PFSK-1 (cell line): ENCODE measurements around the gene MRPL47.

Source experiments
- FOXP2 ChIP-seq: optimal IDR thresholded peaks from 2 replicates; pipeline ENCODE3; 2011; ENCODE audit warnings: borderline replicate concordance, control low read depth, inconsistent platforms; ENCODE audit not compliant: insufficient read depth; ENCODE audit errors: extremely low read length, extremely low read depth
- POLR2AphosphoS5 ChIP-seq: IDR thresholded peaks from 2 replicates; pipeline ENCODE4 v1.6.1; 2012; ENCODE audit warnings: low read depth, mild to moderate bottlenecking, control low read depth, low read length, moderate library complexity
- SIN3A ChIP-seq: IDR thresholded peaks from 2 replicates; pipeline ENCODE4 v1.6.1; 2012; ENCODE audit warnings: mild to moderate bottlenecking, low read length, moderate library complexity, borderline replicate concordance; ENCODE audit not compliant: insufficient read depth
- TAF1 ChIP-seq: IDR thresholded peaks from 2 replicates; pipeline ENCODE4 v1.6.1; 2012; ENCODE audit warnings: low read length, control low read depth, borderline replicate concordance; ENCODE audit not compliant: insufficient read depth
- TF ChIP-seq, protein P1 (sequence below), 2 experiments: IDR thresholded peaks; 2 replicates each; pipeline versions ENCODE4 v1.6.1 to v1.8.0; 2011 to 2012; ENCODE audit warnings: low read depth in 2 of 2, low read length in 2 of 2, control low read depth in 1 of 2, inconsistent platforms in 1 of 2, mild to moderate bottlenecking in 1 of 2, moderate library complexity in 1 of 2; ENCODE audit not compliant: insufficient read depth in 1 of 2

The MRPL47 gene

GRCh38 chr3:179558742-179559364, 45.6 kb downstream of the MRPL47 start:
- TF ChIP-seq POLR2AphosphoS5 (no peak), SIN3A (no peak), FOXP2 (no peak), TAF1 (no peak)
- TF ChIP-seq, protein P1, sequence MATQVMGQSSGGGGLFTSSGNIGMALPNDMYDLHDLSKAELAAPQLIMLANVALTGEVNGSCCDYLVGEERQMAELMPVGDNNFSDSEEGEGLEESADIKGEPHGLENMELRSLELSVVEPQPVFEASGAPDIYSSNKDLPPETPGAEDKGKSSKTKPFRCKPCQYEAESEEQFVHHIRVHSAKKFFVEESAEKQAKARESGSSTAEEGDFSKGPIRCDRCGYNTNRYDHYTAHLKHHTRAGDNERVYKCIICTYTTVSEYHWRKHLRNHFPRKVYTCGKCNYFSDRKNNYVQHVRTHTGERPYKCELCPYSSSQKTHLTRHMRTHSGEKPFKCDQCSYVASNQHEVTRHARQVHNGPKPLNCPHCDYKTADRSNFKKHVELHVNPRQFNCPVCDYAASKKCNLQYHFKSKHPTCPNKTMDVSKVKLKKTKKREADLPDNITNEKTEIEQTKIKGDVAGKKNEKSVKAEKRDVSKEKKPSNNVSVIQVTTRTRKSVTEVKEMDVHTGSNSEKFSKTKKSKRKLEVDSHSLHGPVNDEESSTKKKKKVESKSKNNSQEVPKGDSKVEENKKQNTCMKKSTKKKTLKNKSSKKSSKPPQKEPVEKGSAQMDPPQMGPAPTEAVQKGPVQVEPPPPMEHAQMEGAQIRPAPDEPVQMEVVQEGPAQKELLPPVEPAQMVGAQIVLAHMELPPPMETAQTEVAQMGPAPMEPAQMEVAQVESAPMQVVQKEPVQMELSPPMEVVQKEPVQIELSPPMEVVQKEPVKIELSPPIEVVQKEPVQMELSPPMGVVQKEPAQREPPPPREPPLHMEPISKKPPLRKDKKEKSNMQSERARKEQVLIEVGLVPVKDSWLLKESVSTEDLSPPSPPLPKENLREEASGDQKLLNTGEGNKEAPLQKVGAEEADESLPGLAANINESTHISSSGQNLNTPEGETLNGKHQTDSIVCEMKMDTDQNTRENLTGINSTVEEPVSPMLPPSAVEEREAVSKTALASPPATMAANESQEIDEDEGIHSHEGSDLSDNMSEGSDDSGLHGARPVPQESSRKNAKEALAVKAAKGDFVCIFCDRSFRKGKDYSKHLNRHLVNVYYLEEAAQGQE (IDR thresholded peaks at IDR 0.05; ENCODE audit: insufficient read depth in 1 of 2, low read depth in 2 of 2, low read length in 2 of 2) = no peak

GRCh38 chr3:179551349-179552105, 52.9 kb downstream of the MRPL47 start:
- TF ChIP-seq SIN3A = no peak
- no peak for TF ChIP-seq TAF1
- TF ChIP-seq POLR2AphosphoS5 = no peak
- no peak for TF ChIP-seq FOXP2
- TF ChIP-seq, protein P1 (IDR thresholded peaks at IDR 0.05; ENCODE audit: insufficient read depth in 1 of 2, low read depth in 2 of 2, low read length in 2 of 2) = no peak

DNA sequence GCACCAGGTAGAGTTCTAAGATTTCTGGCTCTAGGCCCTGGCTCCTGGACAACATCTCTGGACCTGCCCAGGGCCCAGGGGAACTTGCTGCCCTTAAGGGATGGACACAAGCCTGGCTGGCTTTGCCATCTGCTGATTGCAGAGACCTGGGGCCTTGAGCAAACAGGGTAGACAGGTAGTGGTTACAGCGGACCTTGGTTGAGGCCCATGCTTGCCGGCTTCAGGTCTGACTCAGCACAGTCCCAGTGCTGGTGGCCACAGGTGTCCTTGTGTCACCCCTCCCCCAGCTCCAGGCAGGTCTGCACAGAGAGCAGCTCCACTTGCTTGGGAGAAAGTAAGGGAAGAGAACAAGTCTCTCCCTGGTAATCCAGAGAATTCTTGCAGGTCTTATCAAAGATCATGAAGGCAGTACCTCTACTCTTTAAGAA, 57.6 kb downstream of the MRPL47 start:
- TF ChIP-seq SIN3A (no peak), POLR2AphosphoS5 (no peak), TAF1 (no peak), FOXP2 (no peak)
- TF ChIP-seq, protein P1 (IDR thresholded peaks at IDR 0.05; ENCODE audit: insufficient read depth in 1 of 2, low read depth in 2 of 2, low read length in 2 of 2) = no peak

DNA sequence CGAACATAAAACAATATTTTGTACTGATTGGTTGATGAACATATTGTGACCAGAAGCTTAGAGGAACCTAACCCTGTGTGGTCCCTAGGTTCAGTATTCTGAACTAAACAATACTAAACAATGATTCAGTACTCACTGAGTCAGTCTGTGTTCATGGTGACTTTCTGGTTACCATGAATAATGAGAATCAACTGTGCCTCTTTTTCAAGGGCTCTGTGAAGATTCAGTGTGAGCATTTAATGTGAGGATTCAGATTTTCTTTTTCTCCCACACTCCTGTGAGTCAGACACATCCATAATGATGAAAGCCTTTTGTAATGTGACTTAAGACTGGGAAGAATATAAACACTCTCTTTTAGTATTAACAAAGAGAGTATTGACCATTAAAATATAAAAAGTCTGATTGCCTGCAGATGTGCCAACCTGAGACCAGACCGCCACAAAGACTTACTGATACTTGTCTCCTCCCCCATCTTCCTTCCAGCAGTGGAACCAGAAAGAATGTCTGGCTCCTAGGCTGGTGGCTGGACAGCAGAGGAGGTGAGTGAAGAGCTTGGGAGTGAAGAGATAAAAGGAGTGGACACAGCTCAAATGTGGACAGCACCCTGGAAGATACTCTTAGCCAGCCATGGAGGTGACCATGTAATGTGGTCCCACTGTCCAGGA, 59.3 kb downstream of the MRPL47 start:
- TF ChIP-seq FOXP2 (no peak), SIN3A (no peak), POLR2AphosphoS5 (no peak), TAF1 (no peak)
- TF ChIP-seq, protein P1 (IDR thresholded peaks at IDR 0.05; ENCODE audit: insufficient read depth in 1 of 2, low read depth in 2 of 2, low read length in 2 of 2) = 0 out of 4 replicates have a peak, but pooled peaks of 1 of the 2 experiments have one; percentile 9
